GM10248 (cell line): ENCODE results near the gene SHROOM3.

Experiments
- CTCF ChIA-PET: fragments of 300-600 bp; sonication (Branson Sonifier 250); formaldehyde crosslinking; extraction: SDS; loops from one replicate; lab custom pipeline; 2021; ENCODE audit warnings: antibody characterized with exemption; lab: Yijun Ruan, JAX
- POLR2A ChIA-PET: fragments of 350-650 bp; sonication (Branson Sonifier 250); formaldehyde crosslinking; extraction: SDS; loops from one replicate; lab custom pipeline; 2020; ENCODE audit warnings: antibody characterized with exemption; lab: Yijun Ruan, JAX
- DNase-seq: peaks from one replicate; pipeline ENCODE4 v3.0.0; 2012; ENCODE audit errors: extremely low spot score
- CTCF ChIP-seq: IDR thresholded peaks from 2 replicates; pipeline ENCODE4 v1.5.1; 2012; ENCODE audit warnings: mild to moderate bottlenecking, low read depth; ENCODE audit errors: extremely low read depth, missing control alignments, control extremely low read depth

The SHROOM3 gene

DNA sequence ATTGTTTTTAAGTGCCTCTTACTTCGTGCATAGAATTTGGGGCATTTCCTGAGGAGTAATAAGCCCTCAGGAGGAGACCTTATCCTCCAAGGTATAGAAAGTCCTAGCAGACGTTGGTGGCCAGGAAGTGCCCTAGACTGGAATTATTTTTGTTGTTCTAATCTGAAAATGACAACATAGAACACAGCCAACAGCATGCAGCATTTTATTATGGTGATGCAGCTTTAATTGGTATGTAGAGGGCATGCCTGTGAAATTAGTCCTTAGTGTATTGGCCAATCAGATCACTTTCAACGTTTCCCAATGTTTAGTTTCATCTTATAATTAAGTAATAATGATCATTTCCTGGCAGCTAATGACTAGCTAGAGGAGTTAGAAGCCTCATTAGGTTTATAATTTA lies 199.2 kb downstream of the SHROOM3 start:
- POLR2A ChIA-PET = no interaction called here

GRCh38 chr4:76637712-76638361 lies 202.8 kb downstream of the SHROOM3 start:
- DNase-seq = no peak
- POLR2A ChIA-PET = no interaction called here
- CTCF ChIA-PET = interaction anchor here (0.7 to 1.8 kb wide), 4 partner anchors 11 to 16 kb away, joined by 4 to 8 read pairs (median 4); no protein-coding TSS in a partner anchor
- no peak for TF ChIP-seq CTCF

More for the DNA sequence above, 199.2 kb downstream of the SHROOM3 start:
- no peak for DNase-seq
- CTCF ChIA-PET = interaction anchor here (1.1 to 2.4 kb wide), 6 partner anchors 10 to 124 kb away, joined by 3 to 10 read pairs (median 4); no protein-coding TSS in a partner anchor
- TF ChIP-seq CTCF = no peak

GRCh38 chr4:76639288-76639687 lies 204.3 kb downstream of the SHROOM3 start:
- ChIA-PET POLR2A (no interaction called here), CTCF (interaction anchor here (1.2 to 1.8 kb wide), 3 partner anchors 10 to 15 kb away, joined by 4 to 8 read pairs (median 5); no protein-coding TSS in a partner anchor)
- no peak for DNase-seq
- TF ChIP-seq CTCF = no peak

DNA sequence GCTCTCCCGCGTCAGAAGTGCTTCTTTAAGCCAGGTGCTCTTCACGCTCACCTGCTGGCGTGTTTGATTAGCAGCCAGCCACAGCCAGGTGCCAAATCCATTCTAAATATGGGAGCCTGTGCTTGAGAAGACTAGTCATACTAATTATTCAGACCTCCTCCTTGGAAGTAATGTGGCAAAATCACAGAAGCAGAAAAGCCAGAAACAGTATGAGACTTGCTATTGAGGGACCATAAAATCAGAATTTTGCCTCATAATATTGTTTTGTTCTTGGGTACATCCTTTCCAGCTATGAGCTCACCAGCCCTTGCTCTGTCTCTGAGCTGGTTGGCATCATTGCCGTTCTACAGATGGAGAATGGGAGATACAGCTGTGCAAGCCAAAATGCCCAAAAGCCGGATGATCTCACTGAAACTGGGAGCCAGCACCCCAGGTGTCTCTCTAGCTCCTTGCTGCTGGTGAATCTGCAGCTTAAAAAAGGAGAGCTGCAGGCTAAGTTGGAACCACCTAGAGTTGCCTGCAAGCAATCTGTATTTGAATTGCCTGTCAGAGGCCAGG lies 205.4 kb downstream of the SHROOM3 start:
- ChIA-PET CTCF (no interaction called here), POLR2A (no interaction called here)
- DNase-seq = no peak
- TF ChIP-seq CTCF = no peak

DNA sequence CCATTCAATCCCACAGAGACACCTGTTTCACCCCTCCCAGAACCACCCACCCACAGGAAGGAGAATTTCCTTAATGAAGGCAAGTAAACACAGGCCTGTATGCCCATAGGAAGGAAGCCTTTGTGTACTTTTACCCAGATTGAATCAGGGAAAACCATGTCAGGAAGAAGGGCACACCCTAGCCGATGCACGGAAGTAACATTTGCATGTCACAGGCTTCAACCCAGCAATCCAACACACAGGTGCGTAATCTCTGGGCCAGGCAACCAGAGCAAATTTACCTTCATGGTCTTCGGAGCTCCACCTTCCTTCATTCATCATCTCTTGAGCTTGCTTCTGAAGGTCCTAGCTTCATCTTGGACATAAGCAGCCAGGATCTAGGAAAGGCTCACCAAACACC lies 206.3 kb downstream of the SHROOM3 start:
- DNase-seq = no peak
- ChIA-PET CTCF (interaction anchor here (1.1 to 1.6 kb wide), 3 partner anchors 10 to 12 kb away, joined by 4 read pairs; no protein-coding TSS in a partner anchor), POLR2A (no interaction called here)
- no peak for TF ChIP-seq CTCF

GRCh38 chr4:76641758-76642157 lies 206.7 kb downstream of the SHROOM3 start:
- ChIA-PET CTCF (interaction anchor here (1.1 to 1.6 kb wide), 3 partner anchors 10 to 11 kb away, joined by 4 read pairs; no protein-coding TSS in a partner anchor), POLR2A (no interaction called here)
- no peak for DNase-seq
- no peak for TF ChIP-seq CTCF
